GM12878 (cell line): Measurements from ENCODE around the gene IL36A. TPM values are rescaled to one million over a fixed set of nuclear protein-coding genes. Genes with fewer than 3 reads are reported as not detected.

Experiments
- BCL3 ChIP-seq: IDR thresholded peaks from 2 replicates; pipeline ENCODE4 v1.6.1; 2011; ENCODE audit warnings: borderline replicate concordance, low read depth, mild to moderate bottlenecking, moderate library complexity, low read length; ENCODE audit not compliant: insufficient read depth, poor library complexity, severe bottlenecking
- CUX1 ChIP-seq: IDR thresholded peaks from 2 replicates; pipeline ENCODE4 v1.6.1; 2012; ENCODE audit warnings: improper control_type of control experiment, low read depth, low read length; ENCODE audit not compliant: insufficient replicate concordance
- KDM1A ChIP-seq: fragments of 200-600 bp; sonication (generic); IDR thresholded peaks from 2 replicates; pipeline ENCODE4 v1.6.1; 2016; ENCODE audit warnings: borderline replicate concordance
- LARP7 ChIP-seq: fragments of 450-650 bp; IDR thresholded peaks from 2 replicates; pipeline ENCODE4 v1.6.1; 2017; ENCODE audit warnings: mild to moderate bottlenecking
- MEF2A ChIP-seq: IDR thresholded peaks from 2 replicates; pipeline ENCODE4 v1.6.1; 2011; ENCODE audit warnings: low read depth, mild to moderate bottlenecking, low read length, moderate library complexity; ENCODE audit not compliant: insufficient read depth
- MTA2 ChIP-seq: fragments of 450-650 bp; IDR thresholded peaks from 2 replicates; pipeline ENCODE4 v1.6.1; 2016; ENCODE audit warnings: low read depth, mild to moderate bottlenecking, moderate library complexity
- PAX5 ChIP-seq: IDR thresholded peaks from 2 replicates; pipeline ENCODE4 v1.6.1; 2011; ENCODE audit warnings: low read depth, low read length, borderline replicate concordance
- RAD51 ChIP-seq: fragments of 450-650 bp; IDR thresholded peaks from 2 replicates; pipeline ENCODE4 v1.6.1; 2016; ENCODE audit warnings: moderate library complexity, mild to moderate bottlenecking, inconsistent platforms
- SIN3A ChIP-seq: IDR thresholded peaks from 2 replicates; pipeline ENCODE4 v1.6.1; 2012; ENCODE audit warnings: low read depth, low read length, improper control_type of control experiment
- SMC3 ChIP-seq: IDR thresholded peaks from 2 replicates; pipeline ENCODE4 v1.6.1; 2011; ENCODE audit warnings: low read length, improper control_type of control experiment, borderline replicate concordance
- SREBF1 ChIP-seq: IDR thresholded peaks from 2 replicates; pipeline ENCODE4 v1.6.1; 2012; ENCODE audit warnings: mild to moderate bottlenecking, low read length
- SRF ChIP-seq, 2 experiments: IDR thresholded peaks; 2 replicates each; pipeline ENCODE4 v1.6.1; 2011; ENCODE audit warnings: low read depth in 2 of 2, low read length in 2 of 2, mild to moderate bottlenecking in 1 of 2, moderate library complexity in 1 of 2
- YBX1 ChIP-seq: fragments of 450-650 bp; IDR thresholded peaks from 2 replicates; pipeline ENCODE4 v1.6.1; 2016; ENCODE audit warnings: antibody characterized with exemption
- ZNF592 ChIP-seq: fragments of 450-650 bp; IDR thresholded peaks from 2 replicates; pipeline ENCODE4 v1.6.1; 2017; ENCODE audit warnings: mild to moderate bottlenecking, moderate library complexity
- polyA plus RNA-seq, 11 experiments: library from polyadenylated mRNA; depleted of rRNA in 4 of 11; unstranded in 6 of 11; stranded (reverse) in 5 of 11; fragments of >200 nt; fragmentation: Nextera tagmentation in 4 of 11; fragmentation: Illumina TruSeq in 1 of 11; extraction: Ambion mirVana in 4 of 11; extraction: Trizol in 1 of 11; gene quantifications; 1 replicate in 1 of 11; 2 replicates in 10 of 11; pipeline versions ENCODE4 v1.2.1 to v1.2.3, GENCODE V29; 2011 to 2016; ENCODE audit warnings: inconsistent platforms in 2 of 11, missing spikeins in 2 of 11, low read depth in 1 of 11
- total RNA-seq, 4 experiments: library from RNA; depleted of rRNA in 3 of 4; stranded (reverse); fragments of >200 nt in 3 of 4; fragmentation: Illumina TruSeq in 1 of 4; extraction: Trizol in 1 of 4; gene quantifications; 2 replicates each; pipeline versions ENCODE4 v1.2.1 to v1.2.3, GENCODE V29; 2013 to 2021
- TF ChIP-seq, protein P1 (sequence below): IDR thresholded peaks from 2 replicates; pipeline ENCODE4 v1.6.1; 2011; ENCODE audit warnings: mild to moderate bottlenecking, low read depth, low read length, moderate library complexity; ENCODE audit not compliant: insufficient replicate concordance

IL36A gene
- total and polyA plus RNA-seq, 10 of the 15 experiments (the other 5 are each of a cell fraction or from before 2014, with no cell fraction given), result not detected

DNA sequence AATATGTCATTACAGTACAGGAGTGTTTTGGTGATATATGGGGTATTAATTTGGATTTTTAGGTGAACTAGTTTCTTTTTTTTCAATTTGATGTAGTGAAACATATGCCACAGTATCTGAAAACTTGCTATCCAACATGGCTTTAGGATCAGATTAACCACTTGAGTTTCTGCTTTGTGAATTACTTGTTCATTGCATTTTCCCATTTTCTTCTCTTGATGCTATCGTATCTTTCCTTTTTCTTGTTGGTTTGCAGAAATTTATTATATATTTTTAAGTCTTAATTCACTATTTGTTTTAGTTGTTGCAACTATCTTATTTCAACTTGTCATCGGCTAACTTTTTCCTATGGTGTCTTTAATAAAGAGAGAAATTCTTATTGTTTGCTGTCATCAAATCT, 8.8 kb downstream of the IL36A start (continued):
- TF ChIP-seq CUX1 (no peak), MTA2 (no peak), SRF (IDR thresholded peaks at IDR 0.05; ENCODE audit: low read depth in 2 of 2, low read length in 2 of 2) (no peak), MEF2A (no peak), LARP7 (no peak), KDM1A (no peak), ZNF592 (no peak), RAD51 (no peak), SREBF1 (no peak), PAX5 (no peak), SMC3 (no peak), YBX1 (no peak), BCL3 (no peak), SIN3A (no peak)
- TF ChIP-seq, protein P1, sequence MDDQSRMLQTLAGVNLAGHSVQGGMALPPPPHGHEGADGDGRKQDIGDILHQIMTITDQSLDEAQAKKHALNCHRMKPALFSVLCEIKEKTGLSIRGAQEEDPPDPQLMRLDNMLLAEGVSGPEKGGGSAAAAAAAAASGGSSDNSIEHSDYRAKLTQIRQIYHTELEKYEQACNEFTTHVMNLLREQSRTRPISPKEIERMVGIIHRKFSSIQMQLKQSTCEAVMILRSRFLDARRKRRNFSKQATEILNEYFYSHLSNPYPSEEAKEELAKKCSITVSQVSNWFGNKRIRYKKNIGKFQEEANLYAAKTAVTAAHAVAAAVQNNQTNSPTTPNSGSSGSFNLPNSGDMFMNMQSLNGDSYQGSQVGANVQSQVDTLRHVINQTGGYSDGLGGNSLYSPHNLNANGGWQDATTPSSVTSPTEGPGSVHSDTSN, result no peak
